A549 (cell line): ENCODE data around the gene CALR3. TPM values are rescaled to one million over a fixed set of nuclear protein-coding genes. Genes with fewer than 3 reads are reported as not detected.
A peak's percentile ranks its signal among the peaks of the same experiment; 100 is the strongest.

Source experiments
- ATAC-seq, 2 experiments: fragments of 200-7000 bp in 1 of 2; fragments of >200 bp in 1 of 2; cut with Nextera tagmentation in 1 of 2; cut with Tn5 transposase in 1 of 2; 3 replicates each; pipeline versions ENCODE4 v1.8.0 to v1.9.1; 2018 to 2020; ENCODE audit warnings: mild to moderate bottlenecking in 1 of 2, moderate library complexity in 1 of 2
- CTCF ChIA-PET: fragments of 300-600 bp; sonication (Branson Sonifier 250); formaldehyde crosslinking; extraction: SDS; loops from one replicate; lab custom pipeline; 2021; ENCODE audit warnings: antibody characterized with exemption, inconsistent platforms; lab: Yijun Ruan, JAX
- POLR2A ChIA-PET: fragments of 350-600 bp; formaldehyde crosslinking; extraction: SDS; loops from one replicate; lab custom pipeline; 2021; ENCODE audit warnings: antibody characterized with exemption, inconsistent platforms; lab: Yijun Ruan, JAX
- DNase-seq, 2 experiments: peaks; one replicate each; pipeline versions ENCODE4 v3.0.0 to v3.0.0-alpha.2; 2011 to 2016; ENCODE audit warnings: low read depth in 1 of 2, low spot score in 1 of 2
- FAIRE-seq: peaks from 2 replicates; lab custom pipeline; 2011; peaks lifted over from hg19 to GRCh38; lab: Jason Lieb, UNC
- H3K27ac ChIP-seq, 2 experiments: fragments of >200 bp; sonication (Bioruptor Twin); formaldehyde crosslinking; 3 replicates each; pipeline ENCODE4 v1.5.1; 2016 to 2017
- H3K4me1 ChIP-seq: fragments of >200 bp; sonication (Bioruptor Twin); formaldehyde crosslinking; 3 replicates; pipeline ENCODE4 v1.6.1; 2016
- H3K4me2 ChIP-seq: fragments of >200 bp; sonication (Bioruptor Twin); formaldehyde crosslinking; 3 replicates; pipeline ENCODE4 v1.6.1; 2016
- H3K4me3 ChIP-seq: fragments of >200 bp; sonication (Bioruptor Twin); formaldehyde crosslinking; 3 replicates; pipeline ENCODE4 v1.5.1; 2016
- H3K9me3 ChIP-seq: fragments of >200 bp; sonication (Bioruptor Twin); formaldehyde crosslinking; 3 replicates; pipeline ENCODE4 v1.6.1; 2016
- CBX2 ChIP-seq: fragments of 200-600 bp; sonication (generic); IDR thresholded peaks from 2 replicates; pipeline ENCODE4 v1.6.1; 2016; ENCODE audit warnings: low read depth, mild to moderate bottlenecking, borderline replicate concordance
- CBX8 ChIP-seq: fragments of 200-600 bp; sonication (generic); IDR thresholded peaks from 2 replicates; pipeline ENCODE4 v1.6.1; 2016
- CEBPB ChIP-seq, 2 experiments: fragments of >200 bp in 1 of 2; sonication (Bioruptor Twin) in 1 of 2; formaldehyde crosslinking in 1 of 2; IDR thresholded peaks; 2 replicates each; pipeline ENCODE4 v1.6.1; 2012 to 2016
- CHD2 ChIP-seq: fragments of 150-350 bp; IDR thresholded peaks from 2 replicates; pipeline ENCODE4 v1.6.1; 2014; ENCODE audit warnings: low read length; ENCODE audit not compliant: partially characterized antibody
- CHD4 ChIP-seq: fragments of 200-600 bp; sonication (generic); IDR thresholded peaks from 2 replicates; pipeline ENCODE4 v1.6.1; 2016; ENCODE audit warnings: antibody characterized with exemption, mild to moderate bottlenecking, borderline replicate concordance
- EHF ChIP-seq: fragments of 250-450 bp; sonication (Bioruptor Pico); IDR thresholded peaks from 2 replicates; pipeline ENCODE4 v1.5.0; 2020; ENCODE audit warnings: mild to moderate bottlenecking
- EP300 ChIP-seq, 2 experiments: fragments of >200 bp; sonication (Bioruptor Twin); formaldehyde crosslinking; IDR thresholded peaks; 2 replicates in 1 of 2; 3 replicates in 1 of 2; pipeline ENCODE4 v1.6.1; 2016 to 2017
- ESRRA ChIP-seq: fragments of 150-350 bp; IDR thresholded peaks from 2 replicates; pipeline ENCODE4 v1.6.1; 2014; ENCODE audit warnings: mild to moderate bottlenecking, low read length, borderline replicate concordance
- FOXS1 ChIP-seq: fragments of 250-450 bp; sonication (Bioruptor Pico); IDR thresholded peaks from 2 replicates; pipeline ENCODE4 v1.5.0; 2020; ENCODE audit warnings: mild to moderate bottlenecking, moderate library complexity
- HOXA7 ChIP-seq: fragments of 250-450 bp; sonication (Bioruptor Pico); IDR thresholded peaks from 2 replicates; pipeline ENCODE4 v1.5.0; 2020; ENCODE audit warnings: mild to moderate bottlenecking, moderate library complexity
- KDM5A ChIP-seq: fragments of 200-600 bp; sonication (generic); IDR thresholded peaks from 2 replicates; pipeline ENCODE4 v1.6.1; 2016; ENCODE audit warnings: antibody characterized with exemption, mild to moderate bottlenecking
- MYC ChIP-seq: IDR thresholded peaks from 2 replicates; pipeline ENCODE4 v1.6.1; 2012; ENCODE audit warnings: mild to moderate bottlenecking, inconsistent platforms, low read length, improper control_type of control experiment, borderline replicate concordance
- NFE2L2 ChIP-seq: fragments of 150-350 bp; conservative IDR thresholded peaks from 2 replicates; pipeline ENCODE4 v1.6.1; 2014; ENCODE audit warnings: low read length
- NPAS2 ChIP-seq: fragments of 250-450 bp; sonication (Bioruptor Pico); IDR thresholded peaks from 2 replicates; pipeline ENCODE4 v1.8.0; 2022; ENCODE audit warnings: mild to moderate bottlenecking, moderate library complexity, borderline replicate concordance
- PHF8 ChIP-seq: fragments of 200-600 bp; sonication (generic); IDR thresholded peaks from 2 replicates; pipeline ENCODE4 v1.6.1; 2016; ENCODE audit warnings: low read depth, mild to moderate bottlenecking, antibody characterized with exemption, moderate library complexity, borderline replicate concordance
- RAD21 ChIP-seq, 2 experiments: fragments of >200 bp in 1 of 2; sonication (Bioruptor Twin) in 1 of 2; formaldehyde crosslinking in 1 of 2; IDR thresholded peaks in 1 of 2; conservative IDR thresholded peaks in 1 of 2; 2 replicates in 1 of 2; 3 replicates in 1 of 2; pipeline ENCODE4 v1.6.1; 2012 to 2018; ENCODE audit warnings: inconsistent platforms in 1 of 2
- RCOR1 ChIP-seq: fragments of 150-350 bp; IDR thresholded peaks from 2 replicates; pipeline ENCODE4 v1.6.1; 2014; ENCODE audit warnings: antibody characterized with exemption, low read length, low read depth
- RFX5 ChIP-seq: fragments of 450-650 bp; IDR thresholded peaks from 2 replicates; pipeline ENCODE4 v1.7.1; 2014; ENCODE audit warnings: antibody characterized with exemption, mild to moderate bottlenecking, moderate library complexity
- RNF2 ChIP-seq: fragments of 200-600 bp; sonication (generic); IDR thresholded peaks from 2 replicates; pipeline ENCODE4 v1.6.1; 2016; ENCODE audit warnings: low read depth, mild to moderate bottlenecking, antibody characterized with exemption, moderate library complexity, borderline replicate concordance
- SMC3 ChIP-seq: fragments of >200 bp; sonication (Bioruptor Twin); formaldehyde crosslinking; IDR thresholded peaks from 3 replicates; pipeline ENCODE4 v1.6.1; 2018; ENCODE audit warnings: inconsistent platforms
- TFCP2L1 ChIP-seq: fragments of 250-450 bp; sonication (Bioruptor Pico); IDR thresholded peaks from 2 replicates; pipeline ENCODE4 v1.5.0; 2021; ENCODE audit warnings: mild to moderate bottlenecking
- WGBS: methylation state at CpG from one replicate; pipeline ENCODE4 v1.1.6; 2017; ENCODE audit errors: missing lambda C conversion rate; 5-methylcytosine and 5-hydroxymethylcytosine counted together
- polyA plus RNA-seq, 4 experiments: library from polyadenylated mRNA; depleted of rRNA in 3 of 4; stranded (reverse); fragments of >200 nt; fragmentation: RNase III in 1 of 4; extraction: RNeasy Plus Mini Kit Qiagen cat#74134 plus additional on column Dnase treatment in 1 of 4; gene quantifications; 2 replicates in 3 of 4; 3 replicates in 1 of 4; pipeline ENCODE4 v1.2.3, GENCODE V29; 2011 to 2017
- TF ChIP-seq, protein P1 (sequence below): fragments of 250-450 bp; sonication (Bioruptor Pico); IDR thresholded peaks from 2 replicates; pipeline ENCODE4 v1.5.0; 2020; ENCODE audit warnings: low read depth, mild to moderate bottlenecking, moderate library complexity
- TF ChIP-seq, protein P2 (sequence below): fragments of >200 bp; sonication (Bioruptor Twin); formaldehyde crosslinking; IDR thresholded peaks from 3 replicates; pipeline ENCODE4 v1.6.1; 2016
- TF ChIP-seq, protein P3 (sequence below): fragments of 250-450 bp; sonication (Bioruptor Pico); IDR thresholded peaks from 2 replicates; pipeline ENCODE4 v1.5.0; 2021; ENCODE audit warnings: mild to moderate bottlenecking, moderate library complexity, borderline replicate concordance
- TF ChIP-seq, protein P4 (sequence below): IDR thresholded peaks from 2 replicates; pipeline ENCODE4 v1.6.1; 2012; ENCODE audit warnings: low read depth, borderline replicate concordance
- TF ChIP-seq, protein P5 (sequence below): fragments of 450-650 bp; IDR thresholded peaks from 2 replicates; pipeline ENCODE4 v1.6.1; 2014; ENCODE audit warnings: antibody characterized with exemption
- TF ChIP-seq, protein P6 (sequence below): fragments of >200 bp; sonication (Bioruptor Twin); formaldehyde crosslinking; IDR thresholded peaks from 3 replicates; pipeline ENCODE4 v1.5.1; 2016

CALR3 gene
- polyA plus RNA-seq, 2 of the 4 experiments (the other 2 are of a cell fraction), result 0.10 TPM; not detected in 1

DNA sequence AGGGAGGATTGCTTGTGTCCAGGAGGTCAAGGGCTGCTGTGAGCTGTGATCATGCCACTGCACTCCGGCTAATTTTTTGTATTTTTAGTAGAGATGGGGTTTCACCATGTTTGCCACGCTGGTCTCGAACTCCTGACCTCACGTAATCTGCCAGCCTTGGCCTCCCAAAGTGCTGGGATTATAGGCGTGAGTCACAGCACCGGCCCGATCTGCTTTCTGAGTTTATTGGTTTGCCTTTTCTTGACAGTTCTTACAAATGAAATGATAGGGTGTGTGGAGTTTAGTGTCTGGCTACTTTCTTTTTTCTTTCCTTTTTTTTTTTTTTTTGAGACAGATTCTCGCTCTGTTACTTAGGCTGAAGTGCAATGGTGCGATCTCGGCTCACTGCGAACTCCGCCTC, 1.1 kb upstream of the CALR3 start:
- peak overlapping the region; percentile 83 to 87 for H3K27ac ChIP-seq
- WGBS, result 76% methylated on average over 12 of the region's 12 CpGs
- no peak for FAIRE-seq
- ATAC-seq, result no peak
- CTCF ChIA-PET, result interaction anchor here (1.6 kb wide), 1 partner anchor 12 kb away, joined by 3 read pairs; no protein-coding TSS in a partner anchor
- TF ChIP-seq, protein P1, sequence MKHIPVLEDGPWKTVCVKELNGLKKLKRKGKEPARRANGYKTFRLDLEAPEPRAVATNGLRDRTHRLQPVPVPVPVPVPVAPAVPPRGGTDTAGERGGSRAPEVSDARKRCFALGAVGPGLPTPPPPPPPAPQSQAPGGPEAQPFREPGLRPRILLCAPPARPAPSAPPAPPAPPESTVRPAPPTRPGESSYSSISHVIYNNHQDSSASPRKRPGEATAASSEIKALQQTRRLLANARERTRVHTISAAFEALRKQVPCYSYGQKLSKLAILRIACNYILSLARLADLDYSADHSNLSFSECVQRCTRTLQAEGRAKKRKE (CRISPR knock-in tag), result no peak
- TF ChIP-seq PHF8, result no peak
- TF ChIP-seq EP300 (IDR thresholded peaks at IDR 0.05), result no peak
- TF ChIP-seq MYC, result no peak
- TF ChIP-seq SMC3, result no peak
- no peak for TF ChIP-seq KDM5A
- TF ChIP-seq, protein P2, sequence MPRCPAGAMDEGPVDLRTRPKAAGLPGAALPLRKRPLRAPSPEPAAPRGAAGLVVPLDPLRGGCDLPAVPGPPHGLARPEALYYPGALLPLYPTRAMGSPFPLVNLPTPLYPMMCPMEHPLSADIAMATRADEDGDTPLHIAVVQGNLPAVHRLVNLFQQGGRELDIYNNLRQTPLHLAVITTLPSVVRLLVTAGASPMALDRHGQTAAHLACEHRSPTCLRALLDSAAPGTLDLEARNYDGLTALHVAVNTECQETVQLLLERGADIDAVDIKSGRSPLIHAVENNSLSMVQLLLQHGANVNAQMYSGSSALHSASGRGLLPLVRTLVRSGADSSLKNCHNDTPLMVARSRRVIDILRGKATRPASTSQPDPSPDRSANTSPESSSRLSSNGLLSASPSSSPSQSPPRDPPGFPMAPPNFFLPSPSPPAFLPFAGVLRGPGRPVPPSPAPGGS, result no peak
- TF ChIP-seq ESRRA, result no peak
- TF ChIP-seq, protein P3, sequence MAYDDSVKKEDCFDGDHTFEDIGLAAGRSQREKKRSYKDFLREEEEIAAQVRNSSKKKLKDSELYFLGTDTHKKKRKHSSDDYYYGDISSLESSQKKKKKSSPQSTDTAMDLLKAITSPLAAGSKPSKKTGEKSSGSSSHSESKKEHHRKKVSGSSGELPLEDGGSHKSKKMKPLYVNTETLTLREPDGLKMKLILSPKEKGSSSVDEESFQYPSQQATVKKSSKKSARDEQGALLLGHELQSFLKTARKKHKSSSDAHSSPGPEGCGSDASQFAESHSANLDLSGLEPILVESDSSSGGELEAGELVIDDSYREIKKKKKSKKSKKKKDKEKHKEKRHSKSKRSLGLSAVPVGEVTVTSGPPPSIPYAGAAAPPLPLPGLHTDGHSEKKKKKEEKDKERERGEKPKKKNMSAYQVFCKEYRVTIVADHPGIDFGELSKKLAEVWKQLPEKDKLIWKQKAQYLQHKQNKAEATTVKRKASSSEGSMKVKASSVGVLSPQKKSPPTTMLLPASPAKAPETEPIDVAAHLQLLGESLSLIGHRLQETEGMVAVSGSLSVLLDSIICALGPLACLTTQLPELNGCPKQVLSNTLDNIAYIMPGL (CRISPR knock-in tag), result no peak
- no peak for TF ChIP-seq HOXA7 (CRISPR knock-in tag)
- TF ChIP-seq, protein P4, sequence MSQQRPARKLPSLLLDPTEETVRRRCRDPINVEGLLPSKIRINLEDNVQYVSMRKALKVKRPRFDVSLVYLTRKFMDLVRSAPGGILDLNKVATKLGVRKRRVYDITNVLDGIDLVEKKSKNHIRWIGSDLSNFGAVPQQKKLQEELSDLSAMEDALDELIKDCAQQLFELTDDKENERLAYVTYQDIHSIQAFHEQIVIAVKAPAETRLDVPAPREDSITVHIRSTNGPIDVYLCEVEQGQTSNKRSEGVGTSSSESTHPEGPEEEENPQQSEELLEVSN, result no peak
- TF ChIP-seq RCOR1, result no peak
- no peak for TF ChIP-seq NFE2L2
- no peak for TF ChIP-seq NPAS2 (CRISPR knock-in tag)
- no peak for TF ChIP-seq CBX2
- TF ChIP-seq, protein P5, sequence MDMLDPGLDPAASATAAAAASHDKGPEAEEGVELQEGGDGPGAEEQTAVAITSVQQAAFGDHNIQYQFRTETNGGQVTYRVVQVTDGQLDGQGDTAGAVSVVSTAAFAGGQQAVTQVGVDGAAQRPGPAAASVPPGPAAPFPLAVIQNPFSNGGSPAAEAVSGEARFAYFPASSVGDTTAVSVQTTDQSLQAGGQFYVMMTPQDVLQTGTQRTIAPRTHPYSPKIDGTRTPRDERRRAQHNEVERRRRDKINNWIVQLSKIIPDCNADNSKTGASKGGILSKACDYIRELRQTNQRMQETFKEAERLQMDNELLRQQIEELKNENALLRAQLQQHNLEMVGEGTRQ, result no peak
- TF ChIP-seq CHD2, result no peak
- TF ChIP-seq EHF (CRISPR knock-in tag), result no peak
- no peak for TF ChIP-seq CEBPB (IDR thresholded peaks at IDR 0.05)
- H3K4me3 ChIP-seq, result peak overlapping the region; percentile 97
- no peaks in the 10 kb centered on the region for H3K9me3 ChIP-seq
- H3K4me1 ChIP-seq, result peaks cover 16% of the 10 kb centered on the region; the same call in 1 of the 3 replicates
- POLR2A ChIA-PET, result no interaction called here
- no peak for DNase-seq
- peak overlapping the region; percentile 91 for H3K4me2 ChIP-seq

DNA sequence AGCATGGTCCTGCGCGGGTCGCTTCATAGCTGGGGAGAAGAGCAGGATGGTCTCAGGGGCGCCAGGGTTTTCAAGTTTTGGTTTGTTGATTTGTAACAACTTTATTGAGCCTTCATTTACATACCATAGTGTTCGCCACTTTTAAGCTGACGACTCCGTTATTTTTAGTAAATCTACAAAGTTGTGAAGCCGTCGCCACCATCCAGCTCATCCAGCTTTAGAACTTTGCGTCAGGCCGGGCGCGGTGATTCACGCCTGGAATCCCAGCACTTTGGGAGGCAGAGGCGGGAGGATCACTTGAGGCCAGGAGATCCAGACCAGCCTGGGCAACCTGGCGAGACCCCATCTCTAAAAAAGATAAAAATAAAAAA, 631 bp upstream of the CALR3 start:
- Histone ChIP-seq H3K27ac (peak overlapping the region; percentile 83 to 87), H3K4me3 (peak overlapping the region; percentile 97), H3K4me2 (peak overlapping the region; percentile 91), H3K9me3 (no peaks in the 10 kb centered on the region), H3K4me1 (peaks cover 16% of the 10 kb centered on the region; the same call in 1 of the 3 replicates)
- no peak for DNase-seq
- TF ChIP-seq TFCP2L1 (no peak), SMC3 (no peak), RFX5 (no peak), CHD4 (no peak), FOXS1 (CRISPR knock-in tag) (no peak), ESRRA (no peak), RAD21 (conservative IDR thresholded peaks at IDR 0.05 in 1 of 2, IDR thresholded peaks at IDR 0.05 in 1 of 2) (no peak), CBX8 (no peak), RNF2 (no peak), EP300 (IDR thresholded peaks at IDR 0.05) (no peak)
- TF ChIP-seq, protein P6, sequence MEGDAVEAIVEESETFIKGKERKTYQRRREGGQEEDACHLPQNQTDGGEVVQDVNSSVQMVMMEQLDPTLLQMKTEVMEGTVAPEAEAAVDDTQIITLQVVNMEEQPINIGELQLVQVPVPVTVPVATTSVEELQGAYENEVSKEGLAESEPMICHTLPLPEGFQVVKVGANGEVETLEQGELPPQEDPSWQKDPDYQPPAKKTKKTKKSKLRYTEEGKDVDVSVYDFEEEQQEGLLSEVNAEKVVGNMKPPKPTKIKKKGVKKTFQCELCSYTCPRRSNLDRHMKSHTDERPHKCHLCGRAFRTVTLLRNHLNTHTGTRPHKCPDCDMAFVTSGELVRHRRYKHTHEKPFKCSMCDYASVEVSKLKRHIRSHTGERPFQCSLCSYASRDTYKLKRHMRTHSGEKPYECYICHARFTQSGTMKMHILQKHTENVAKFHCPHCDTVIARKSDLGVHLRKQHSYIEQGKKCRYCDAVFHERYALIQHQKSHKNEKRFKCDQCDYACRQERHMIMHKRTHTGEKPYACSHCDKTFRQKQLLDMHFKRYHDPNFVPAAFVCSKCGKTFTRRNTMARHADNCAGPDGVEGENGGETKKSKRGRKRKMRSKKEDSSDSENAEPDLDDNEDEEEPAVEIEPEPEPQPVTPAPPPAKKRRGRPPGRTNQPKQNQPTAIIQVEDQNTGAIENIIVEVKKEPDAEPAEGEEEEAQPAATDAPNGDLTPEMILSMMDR, result no peak
- TF ChIP-seq, protein P4, result no peak
- TF ChIP-seq, protein P5, result no peak
- ChIA-PET POLR2A (interaction anchor here (1.0 kb wide), 1 partner anchor 12 kb away, joined by 3 read pairs; no protein-coding TSS in a partner anchor), CTCF (interaction anchor here (1.6 kb wide), 1 partner anchor 12 kb away, joined by 3 read pairs; no protein-coding TSS in a partner anchor)
- FAIRE-seq, result no peak
- WGBS, result 13% methylated on average over 16 of the region's 16 CpGs
- peak; percentile 6 to 26; a peak in 3 of 6 replicates for ATAC-seq
